PC-9 (cell line): ENCODE data around the gene FGF14. TPM values are rescaled to one million over a fixed set of nuclear protein-coding genes. Genes with fewer than 3 reads are reported as not detected.

ENCODE experiments used
- BruUV-seq: library from RNA; stranded (reverse); fragments of 400-500 nt; replicated peaks from 2 replicates; lab custom pipeline; 2021; lab: Mats Ljungman, UMichigan
- CTCF ChIA-PET: fragments of 300-600 bp; sonication (Branson Sonifier 250); formaldehyde crosslinking; loops from one replicate; lab custom pipeline; 2022; ENCODE audit warnings: antibody characterized with exemption; lab: Charles Lee
- POLR2A ChIA-PET: fragments of 300-600 bp; sonication (Branson Sonifier 250); formaldehyde crosslinking; loops from one replicate; lab custom pipeline; 2022; ENCODE audit warnings: antibody characterized with exemption; ENCODE audit not compliant: unreplicated experiment; lab: Charles Lee
- DNase-seq, 2 experiments: peaks; one replicate each; pipeline versions ENCODE4 v3.0.0 to v3.0.0-alpha.2; 2015 to 2022; ENCODE audit warnings: mixed read lengths in 1 of 2
- H2AFZ ChIP-seq: fragments of 200-600 bp; sonication (generic); 2 replicates; pipeline ENCODE4 v1.8.1; 2017; ENCODE audit warnings: antibody characterized with exemption
- H3F3A ChIP-seq: fragments of 200-600 bp; sonication (generic); 2 replicates; pipeline ENCODE4 v1.8.1; 2017; ENCODE audit warnings: antibody characterized with exemption, mild to moderate bottlenecking, low read depth; ENCODE audit not compliant: insufficient read depth
- H3K27ac ChIP-seq: fragments of 200-600 bp; sonication (generic); 2 replicates; pipeline ENCODE4 v1.6.1; 2016; ENCODE audit warnings: mixed run types
- H3K27me3 ChIP-seq: fragments of 200-600 bp; sonication (generic); 2 replicates; pipeline ENCODE4 v1.6.1; 2016; ENCODE audit warnings: low read depth, mixed run types; ENCODE audit not compliant: insufficient read depth
- H3K36me3 ChIP-seq: fragments of 200-600 bp; sonication (generic); 2 replicates; pipeline ENCODE4 v1.6.1; 2016; ENCODE audit warnings: low read depth, mixed run types
- H3K4me1 ChIP-seq: fragments of 200-600 bp; sonication (generic); replicated peaks from 2 replicates; pipeline ENCODE4 v1.6.1; 2016; ENCODE audit warnings: mixed run types; ENCODE audit not compliant: insufficient read depth
- H3K4me2 ChIP-seq: fragments of 200-600 bp; sonication (generic); 2 replicates; pipeline ENCODE4 v1.6.1; 2017; ENCODE audit warnings: mixed run types
- H3K4me3 ChIP-seq: fragments of 200-600 bp; sonication (generic); 2 replicates; pipeline ENCODE4 v1.6.1; 2016; ENCODE audit warnings: mixed run types
- H3K79me2 ChIP-seq: fragments of 200-600 bp; sonication (generic); 2 replicates; pipeline ENCODE4 v1.6.1; 2017; ENCODE audit warnings: low read depth, mixed run types
- H3K9me2 ChIP-seq: fragments of 200-600 bp; sonication (generic); 2 replicates; pipeline ENCODE4 v1.8.1; 2017; ENCODE audit warnings: mild to moderate bottlenecking; ENCODE audit not compliant: insufficient read depth
- H3K9me3 ChIP-seq: fragments of 200-600 bp; sonication (generic); 2 replicates; pipeline ENCODE4 v1.8.1; 2016; ENCODE audit warnings: low read depth; ENCODE audit not compliant: insufficient read depth
- H4K20me1 ChIP-seq: fragments of 200-600 bp; sonication (generic); 2 replicates; pipeline ENCODE4 v1.8.1; 2017; ENCODE audit not compliant: insufficient read depth
- CTCF ChIP-seq: fragments of 200-600 bp; sonication (generic); conservative IDR thresholded peaks from 2 replicates; pipeline ENCODE4 v1.6.1; 2017; ENCODE audit warnings: mixed run types, antibody characterized with exemption, mild to moderate bottlenecking, moderate library complexity
- EZH2 ChIP-seq: fragments of 200-600 bp; sonication (generic); IDR thresholded peaks from 2 replicates; pipeline ENCODE4 v1.8.0; 2017; ENCODE audit warnings: antibody characterized with exemption, low read depth
- intact Hi-C: fragments of 100-400 bp; cut with micrococcal nuclease; formaldehyde crosslinking; loops from one replicate; pipeline ENCODE4 v1.10.0; 2022; ENCODE audit not compliant: unreplicated experiment
- total RNA-seq: library from RNA; stranded (reverse); gene quantifications from 2 replicates; pipeline ENCODE4 v1.2.3, GENCODE V29; 2021

The FGF14 gene
- total RNA-seq, 1 experiment from 2014 or later = not detected

GRCh38 chr13:101979825-101980224, 422.0 kb downstream of the FGF14 start:
- CTCF ChIA-PET = no interaction called here
- Histone ChIP-seq H3K27ac (no peak overlapping the region), H3K79me2 (no peaks in the 10 kb centered on the region), H3K36me3 (no peaks in the 10 kb centered on the region), H3K27me3 (peaks cover 13% of the 10 kb centered on the region), H4K20me1 (no peaks in the 10 kb centered on the region), H3F3A (no peaks in the 10 kb centered on the region), H2AFZ (no peak overlapping the region), H3K9me3 (0 out of 2 replicates have a peak, but pooled peaks cover 2% of the 10 kb centered on the region), H3K4me2 (no peak overlapping the region), H3K4me3 (no peak overlapping the region), H3K4me1 (no peaks in the 10 kb centered on the region), H3K9me2 (no peaks in the 10 kb centered on the region)
- TF ChIP-seq CTCF = no peak
- TF ChIP-seq EZH2 = no peak
- intact Hi-C loops = no loop called here
- BruUV-seq = no TSS peak
- no peak for DNase-seq
- POLR2A ChIA-PET = no interaction called here

- Histone ChIP-seq H3K9me3 (0 out of 2 replicates have a peak, but pooled peaks cover 2% of the 10 kb centered on the region), H3K36me3 (no peaks in the 10 kb centered on the region), H3K79me2 (no peaks in the 10 kb centered on the region), H3K4me1 (no peaks in the 10 kb centered on the region), H3K27ac (no peak overlapping the region), H4K20me1 (no peaks in the 10 kb centered on the region), H3K9me2 (no peaks in the 10 kb centered on the region), H3K4me2 (no peak overlapping the region), H3K27me3 (peaks cover 13% of the 10 kb centered on the region), H3F3A (no peaks in the 10 kb centered on the region), H3K4me3 (no peak overlapping the region), H2AFZ (no peak overlapping the region)
- intact Hi-C loops = no loop called here
- peak in 1 of 2 experiments; percentile 5 for DNase-seq
- ChIA-PET POLR2A (no interaction called here), CTCF (no interaction called here)
- BruUV-seq = no TSS peak
- TF ChIP-seq EZH2 (no peak), CTCF (no peak)
These were observed 423.1 kb downstream of the FGF14 start for GRCh38 chr13:101978552-101979315.

- Histone ChIP-seq H3K4me3 (no peak overlapping the region), H4K20me1 (no peaks in the 10 kb centered on the region), H3K27ac (no peak overlapping the region), H3K79me2 (no peaks in the 10 kb centered on the region), H3K4me2 (no peak overlapping the region), H2AFZ (no peak overlapping the region), H3K9me2 (no peaks in the 10 kb centered on the region), H3K4me1 (no peaks in the 10 kb centered on the region), H3K27me3 (peaks cover 13% of the 10 kb centered on the region), H3K36me3 (no peaks in the 10 kb centered on the region), H3F3A (no peaks in the 10 kb centered on the region), H3K9me3 (0 out of 2 replicates have a peak, but pooled peaks cover 2% of the 10 kb centered on the region)
- DNase-seq = peak in 1 of 2 experiments; percentile 13
- BruUV-seq = no TSS peak
- ChIA-PET CTCF (no interaction called here), POLR2A (no interaction called here)
- no peak for TF ChIP-seq CTCF
- no peak for TF ChIP-seq EZH2
- intact Hi-C loops = no loop called here
These were observed 424.4 kb downstream of the FGF14 start for GRCh38 chr13:101977475-101977874.
